ENCODE results near the gene TEAD2. TPM values are rescaled to one million over a fixed set of nuclear protein-coding genes. Genes with fewer than 3 reads are reported as not detected.

Gene TEAD2
- total RNA-seq, 1 donor from 2014 or later = 58.2 TPM

- H3K27me3 ChIP-seq (ENCODE audit: insufficient read depth, low read length) = peaks cover 2% of the 10 kb centered on the region
- no peak overlapping the region for H2AFZ ChIP-seq (ENCODE audit: low read depth, low read length)
- DNase-seq (ENCODE audit: low read depth) = no peak
- no peaks in the 10 kb centered on the region for H3K79me2 ChIP-seq (ENCODE audit: insufficient read depth, low read length)
- H3K36me3 ChIP-seq (ENCODE audit: insufficient read depth, low read length) = no peaks in the 10 kb centered on the region
- Mint-ChIP-seq H3K36me3 (ENCODE audit: low read depth, unreplicated experiment) (no peaks in the 10 kb centered on the region), H3K27me3 (ENCODE audit: low read depth, unreplicated experiment) (peaks cover 50% of the 10 kb centered on the region), H3K9me3 (ENCODE audit: unreplicated experiment) (no peaks in the 10 kb centered on the region), H3K27ac (ENCODE audit: unreplicated experiment) (no peak overlapping the region), H3K4me1 (ENCODE audit: low read depth, unreplicated experiment) (no peaks in the 10 kb centered on the region), H3K4me3 (ENCODE audit: unreplicated experiment) (no peak overlapping the region)
- no peak overlapping the region for H3K4me3 ChIP-seq (ENCODE audit: insufficient read depth, low read depth, low read length)
- no peak for FAIRE-seq
- no peak overlapping the region for H3K4me2 ChIP-seq (ENCODE audit: low read length)
- H3K9ac ChIP-seq (ENCODE audit: low read length) = no peak overlapping the region
- H4K20me1 ChIP-seq (ENCODE audit: insufficient read depth, low read length) = no peaks in the 10 kb centered on the region
- TF ChIP-seq EZH2 (IDR thresholded peaks at IDR 0.05; ENCODE audit: insufficient read depth, low read length) = no peak
- no peak for TF ChIP-seq CTCF (IDR thresholded peaks at IDR 0.05; ENCODE audit: insufficient read depth, low read depth, low read length)
- H3K9me3 ChIP-seq (ENCODE audit: insufficient read depth, low read depth, low read length) = no peaks in the 10 kb centered on the region
- no peaks in the 10 kb centered on the region for H3K4me1 ChIP-seq (ENCODE audit: insufficient read depth, low read length)
- H3K27ac ChIP-seq (ENCODE audit: low read depth, low read length) = no peak overlapping the region
These were observed 33.6 kb upstream of the TEAD2 start for GRCh38 chr19:49395581-49396407.

GRCh38 chr19:49393881-49394280 lies 31.7 kb upstream of the TEAD2 start:
- Histone ChIP-seq H2AFZ (ENCODE audit: low read depth, low read length) (no peak overlapping the region), H3K36me3 (ENCODE audit: insufficient read depth, low read length) (no peaks in the 10 kb centered on the region), H4K20me1 (ENCODE audit: insufficient read depth, low read length) (no peaks in the 10 kb centered on the region), H3K9ac (ENCODE audit: low read length) (no peak overlapping the region), H3K4me1 (ENCODE audit: insufficient read depth, low read length) (no peaks in the 10 kb centered on the region), H3K4me3 (ENCODE audit: insufficient read depth, low read depth, low read length) (no peak overlapping the region), H3K4me2 (ENCODE audit: low read length) (no peak overlapping the region), H3K27ac (ENCODE audit: low read depth, low read length) (no peak overlapping the region), H3K79me2 (ENCODE audit: insufficient read depth, low read length) (no peaks in the 10 kb centered on the region), H3K27me3 (ENCODE audit: insufficient read depth, low read length) (peaks cover 2% of the 10 kb centered on the region), H3K9me3 (ENCODE audit: insufficient read depth, low read depth, low read length) (no peaks in the 10 kb centered on the region)
- TF ChIP-seq CTCF (IDR thresholded peaks at IDR 0.05; ENCODE audit: insufficient read depth, low read depth, low read length) (no peak), EZH2 (IDR thresholded peaks at IDR 0.05; ENCODE audit: insufficient read depth, low read length) (no peak)
- no peak for DNase-seq (ENCODE audit: low read depth)
- no peak for FAIRE-seq
- peaks cover 52% of the 10 kb centered on the region for H3K27me3 Mint-ChIP-seq (ENCODE audit: low read depth, unreplicated experiment)
- H3K27ac Mint-ChIP-seq (ENCODE audit: unreplicated experiment) = no peak overlapping the region
- H3K4me3 Mint-ChIP-seq (ENCODE audit: unreplicated experiment) = no peak overlapping the region
- H3K4me1 Mint-ChIP-seq (ENCODE audit: low read depth, unreplicated experiment) = no peaks in the 10 kb centered on the region
- no peaks in the 10 kb centered on the region for H3K9me3 Mint-ChIP-seq (ENCODE audit: unreplicated experiment)
- no peaks in the 10 kb centered on the region for H3K36me3 Mint-ChIP-seq (ENCODE audit: low read depth, unreplicated experiment)
